ENCODE measurements around the gene CALU. TPM values are rescaled to one million over a fixed set of nuclear protein-coding genes. Genes with fewer than 3 reads are reported as not detected.

Gene CALU
- total and polyA plus RNA-seq, 2 experiments from 2014 or later: 1,589 to 1,706 TPM

GRCh38 chr7:128742206-128742605, 3.0 kb downstream of the CALU start:
- Histone ChIP-seq H3K4me1 (ENCODE audit: insufficient read depth) (peaks cover 51% of the 10 kb centered on the region), H3F3A (ENCODE audit: insufficient read depth) (peaks cover 87% of the 10 kb centered on the region), H4K20me1 (ENCODE audit: insufficient read depth) (peaks cover 28% of the 10 kb centered on the region; the same call in 1 of the 2 replicates), H3K9ac (peak overlapping the region; percentile 100), H2AFZ (no peak overlapping the region), H3K4me2 (ENCODE audit: unreplicated experiment) (peak overlapping the region; percentile 98), H3K4me3 (peak overlapping the region; percentile 98), H3K27me3 (replicated peaks; ENCODE audit: insufficient read depth) (no peaks in the 10 kb centered on the region), H3K9me2 (ENCODE audit: insufficient read depth) (no peaks in the 10 kb centered on the region), H3K9me3 (ENCODE audit: low read depth) (no peaks in the 10 kb centered on the region), H3K36me3 (ENCODE audit: low read depth) (peaks cover 9% of the 10 kb centered on the region; the same call in 1 of the 2 replicates), H3K79me2 (ENCODE audit: insufficient read depth) (peaks cover 80% of the 10 kb centered on the region), H3K27ac (peak overlapping the region; percentile 99)
- WGBS, 2 experiments (ENCODE audit: low coverage in 1 of 2, low lambda C conversion rate in 2 of 2, missing lambda C conversion rate in 2 of 2): 2% methylated on average over 4 of the region's 4 CpGs
- no peak for TF ChIP-seq EZH2 (IDR thresholded peaks at IDR 0.05; ENCODE audit: insufficient read depth, poor library complexity, severe bottlenecking)
- TF ChIP-seq EZH2phosphoT487 (IDR thresholded peaks at IDR 0.05; ENCODE audit: insufficient read depth, low read depth): 0 out of 2 replicates have a peak, but pooled peaks have one; percentile 28
- in situ Hi-C loops (cut with MboI): no loop called here
- peak; percentile 94 for DNase-seq

DNA sequence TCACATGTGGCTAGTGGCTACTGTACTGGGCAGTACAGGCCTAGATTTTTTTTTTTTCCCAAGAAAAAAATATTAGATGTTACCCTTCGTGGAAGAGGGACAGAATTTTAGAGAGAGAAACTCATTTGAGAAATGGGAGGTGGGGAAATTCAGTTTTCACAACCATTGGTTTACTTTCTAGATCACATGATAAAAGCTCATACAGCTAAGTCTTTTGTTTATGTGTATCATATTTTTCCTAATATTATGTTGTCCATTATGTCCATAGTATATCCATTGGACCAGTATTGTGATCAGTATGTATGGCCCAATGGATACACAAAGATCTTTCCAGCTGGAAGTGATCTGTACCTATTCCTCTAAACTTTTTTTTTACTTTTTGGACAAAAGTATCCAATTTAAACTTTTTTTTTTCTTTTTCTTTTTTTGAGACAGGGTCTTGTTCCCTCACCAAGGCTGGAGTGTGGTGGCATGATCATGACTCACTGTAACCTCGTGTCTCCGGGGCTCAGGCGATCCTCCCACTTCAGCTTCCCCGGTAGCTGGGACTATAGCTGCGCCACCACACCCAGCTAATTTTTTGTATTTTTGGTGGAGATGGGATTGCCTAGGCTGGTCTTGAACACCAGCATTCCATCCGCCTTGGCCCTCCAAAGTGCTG, 4.1 kb downstream of the CALU start:
- Histone ChIP-seq H3K27me3 (replicated peaks; ENCODE audit: insufficient read depth) (no peaks in the 10 kb centered on the region), H2AFZ (no peak overlapping the region), H4K20me1 (ENCODE audit: insufficient read depth) (peaks cover 38% of the 10 kb centered on the region), H3K9ac (peak overlapping the region; percentile 100), H3K27ac (peak overlapping the region; percentile 99), H3K36me3 (ENCODE audit: low read depth) (peaks cover 16% of the 10 kb centered on the region), H3F3A (ENCODE audit: insufficient read depth) (peaks cover 87% of the 10 kb centered on the region), H3K9me3 (ENCODE audit: low read depth) (no peaks in the 10 kb centered on the region), H3K9me2 (ENCODE audit: insufficient read depth) (no peaks in the 10 kb centered on the region), H3K4me1 (ENCODE audit: insufficient read depth) (peaks cover 51% of the 10 kb centered on the region), H3K4me3 (peak overlapping the region; percentile 98), H3K79me2 (ENCODE audit: insufficient read depth) (peaks cover 91% of the 10 kb centered on the region), H3K4me2 (ENCODE audit: unreplicated experiment) (peak overlapping the region; percentile 98)
- in situ Hi-C loops (cut with MboI): no loop called here
- peak; percentile 42 for DNase-seq
- TF ChIP-seq EZH2phosphoT487 (IDR thresholded peaks at IDR 0.05; ENCODE audit: insufficient read depth, low read depth): no peak
- TF ChIP-seq EZH2 (IDR thresholded peaks at IDR 0.05; ENCODE audit: insufficient read depth, poor library complexity, severe bottlenecking): no peak
- WGBS, 2 experiments (ENCODE audit: low coverage in 1 of 2, low lambda C conversion rate in 2 of 2, missing lambda C conversion rate in 2 of 2): 56 to 60% methylated on average over 7 of the region's 7 CpGs

GRCh38 chr7:128744366-128744905, 5.3 kb downstream of the CALU start:
- no peak for TF ChIP-seq EZH2phosphoT487 (IDR thresholded peaks at IDR 0.05; ENCODE audit: insufficient read depth, low read depth)
- no peak for TF ChIP-seq EZH2 (IDR thresholded peaks at IDR 0.05; ENCODE audit: insufficient read depth, poor library complexity, severe bottlenecking)
- no peaks in the 10 kb centered on the region for H3K27me3 ChIP-seq (replicated peaks; ENCODE audit: insufficient read depth)
- in situ Hi-C loops (cut with MboI): no loop called here
- no peaks in the 10 kb centered on the region for H3K9me3 ChIP-seq (ENCODE audit: low read depth)
- H3K9me2 ChIP-seq (ENCODE audit: insufficient read depth): no peaks in the 10 kb centered on the region
- H2AFZ ChIP-seq: no peak overlapping the region
- peak overlapping the region; percentile 100 for H3K9ac ChIP-seq
- H4K20me1 ChIP-seq (ENCODE audit: insufficient read depth): peaks cover 43% of the 10 kb centered on the region
- H3K4me3 ChIP-seq: 0 out of 2 replicates have a peak overlapping the region, but pooled peaks have one; percentile 47
- peaks cover 28% of the 10 kb centered on the region for H3K36me3 ChIP-seq (ENCODE audit: low read depth)
- H3K4me2 ChIP-seq (ENCODE audit: unreplicated experiment): peak overlapping the region; percentile 98
- peaks cover 59% of the 10 kb centered on the region for H3K4me1 ChIP-seq (ENCODE audit: insufficient read depth)
- H3K79me2 ChIP-seq (ENCODE audit: insufficient read depth): peaks cover 100% of the 10 kb centered on the region
- H3F3A ChIP-seq (ENCODE audit: insufficient read depth): peaks cover 92% of the 10 kb centered on the region
- DNase-seq: no peak
- WGBS, 2 experiments (ENCODE audit: low coverage in 1 of 2, low lambda C conversion rate in 2 of 2, missing lambda C conversion rate in 2 of 2): 26% methylated on average over 2 of the region's 2 CpGs
- peak overlapping the region; percentile 99 for H3K27ac ChIP-seq

DNA sequence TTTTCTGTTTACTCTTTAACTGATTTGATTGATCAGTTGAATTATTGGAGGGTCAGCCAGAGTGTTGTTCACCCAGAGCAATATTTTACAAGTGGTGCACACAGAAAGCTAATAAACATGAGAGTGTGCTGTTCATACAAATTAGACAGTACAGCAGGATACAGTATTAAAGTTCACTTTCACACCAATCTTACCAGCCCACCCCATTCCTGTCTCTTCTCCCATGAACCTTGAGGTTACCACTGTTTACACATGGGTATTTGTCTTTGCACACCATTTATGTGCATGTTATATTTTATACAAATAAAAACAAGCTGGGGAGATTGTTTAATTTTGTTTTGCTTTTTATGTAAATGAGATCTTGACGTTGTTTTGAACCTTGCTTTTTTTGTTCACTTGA, 6.5 kb downstream of the CALU start:
- Histone ChIP-seq H3F3A (ENCODE audit: insufficient read depth) (peaks cover 91% of the 10 kb centered on the region), H3K9me2 (ENCODE audit: insufficient read depth) (no peaks in the 10 kb centered on the region), H3K4me1 (ENCODE audit: insufficient read depth) (peaks cover 61% of the 10 kb centered on the region), H3K4me3 (no peak overlapping the region), H3K36me3 (ENCODE audit: low read depth) (peaks cover 41% of the 10 kb centered on the region), H3K79me2 (ENCODE audit: insufficient read depth) (peaks cover 100% of the 10 kb centered on the region), H4K20me1 (ENCODE audit: insufficient read depth) (peaks cover 46% of the 10 kb centered on the region), H3K4me2 (ENCODE audit: unreplicated experiment) (peak overlapping the region; percentile 1), H3K27me3 (replicated peaks; ENCODE audit: insufficient read depth) (no peaks in the 10 kb centered on the region), H3K9ac (0 out of 2 replicates have a peak overlapping the region, but pooled peaks have one; percentile 1), H2AFZ (no peak overlapping the region), H3K27ac (0 out of 2 replicates have a peak overlapping the region, but pooled peaks have one; percentile 99), H3K9me3 (ENCODE audit: low read depth) (no peaks in the 10 kb centered on the region)
- in situ Hi-C loops (cut with MboI): no loop called here
- no peak for DNase-seq
- no peak for TF ChIP-seq EZH2 (IDR thresholded peaks at IDR 0.05; ENCODE audit: insufficient read depth, poor library complexity, severe bottlenecking)
- no peak for TF ChIP-seq EZH2phosphoT487 (IDR thresholded peaks at IDR 0.05; ENCODE audit: insufficient read depth, low read depth)
- 15 to 24% methylated on average over 1 of the region's 1 CpG for WGBS, 2 experiments (ENCODE audit: low coverage in 1 of 2, low lambda C conversion rate in 2 of 2, missing lambda C conversion rate in 2 of 2)

Data from GM23248 (cell line).